Measurements from ENCODE around the gene CBL.

GRCh38 chr11:119355091-119355843 is 149.1 kb downstream of the CBL start:
- TF ChIP-seq SMC3 (IDR thresholded peaks at IDR 0.05; ENCODE audit: low read depth, low read length) (no peak), CTCF (IDR thresholded peaks at IDR 0.05) (no peak), TCF12 (IDR thresholded peaks at IDR 0.05) (no peak), CHD2 (IDR thresholded peaks at IDR 0.05; ENCODE audit: low read length, partially characterized antibody) (no peak), YY1 (IDR thresholded peaks at IDR 0.05; ENCODE audit: low read depth) (no peak), NRF1 (IDR thresholded peaks at IDR 0.05; ENCODE audit: low read depth, low read length) (no peak), MEF2A (IDR thresholded peaks at IDR 0.05; ENCODE audit: borderline replicate concordance, low read depth) (no peak), EZH2phosphoT487 (IDR thresholded peaks at IDR 0.05; ENCODE audit: borderline replicate concordance, low read depth) (no peak), USF2 (IDR thresholded peaks at IDR 0.05; ENCODE audit: borderline replicate concordance, low read depth, low read length) (no peak), REST (IDR thresholded peaks at IDR 0.05; ENCODE audit: low read depth, low read length) (no peak), POLR2AphosphoS5 (IDR thresholded peaks at IDR 0.05; ENCODE audit: low read depth, low read length) (no peak)
